DOHH2 (cell line): Measurements from ENCODE around the gene UGT1A8.

Experiments
- CTCF ChIP-seq: fragments of 200-600 bp; sonication (generic); IDR thresholded peaks from one replicate; pipeline ENCODE4 v1.5.1; 2014; ENCODE audit warnings: antibody characterized with exemption, mild to moderate bottlenecking, low read depth, low read length; ENCODE audit not compliant: poor library complexity, severe bottlenecking
- EZH2phosphoT487 ChIP-seq: fragments of 200-600 bp; sonication (generic); IDR thresholded peaks from 2 replicates; pipeline ENCODE4 v1.6.1; 2017; ENCODE audit warnings: borderline replicate concordance, mild to moderate bottlenecking, antibody characterized with exemption, low read length, moderate library complexity, mixed read lengths

DNA sequence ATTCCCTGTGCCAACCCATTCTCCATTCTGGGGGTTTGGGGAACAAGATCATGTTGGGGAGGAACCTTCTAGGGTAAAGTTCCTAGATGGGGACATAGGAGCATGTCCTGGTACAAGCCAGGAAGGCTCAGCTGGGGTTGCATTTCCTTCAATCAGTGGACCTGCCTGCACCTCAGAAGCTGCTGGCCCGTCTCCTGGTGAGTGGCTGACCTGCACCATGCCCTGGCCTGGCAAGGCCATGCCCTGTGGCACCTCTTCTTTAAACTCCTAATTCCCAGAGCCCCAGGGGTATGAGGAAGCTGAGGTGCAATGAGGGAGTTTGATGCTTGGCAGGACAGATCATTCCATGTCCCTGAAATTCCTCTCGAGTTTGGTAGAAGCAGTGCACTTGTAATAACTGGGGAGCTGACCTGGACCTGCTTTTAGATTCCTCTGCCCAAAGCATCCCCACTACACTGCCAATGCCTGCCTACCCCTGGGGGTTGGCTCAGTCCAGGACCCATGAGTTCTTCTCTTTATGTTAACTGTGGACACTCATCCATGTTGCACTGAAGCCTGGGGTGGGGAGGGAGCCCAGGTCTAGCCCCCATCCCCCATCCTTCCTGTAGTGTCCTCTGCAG, 186.0 kb downstream of the UGT1A8 start:
- TF ChIP-seq CTCF (no peak), EZH2phosphoT487 (no peak)
